OCI-LY3 (cell line): ENCODE results near the gene TSPAN9.

ENCODE experiments used
- EZH2phosphoT487 ChIP-seq: fragments of 200-600 bp; shearing (Covaris generic); IDR thresholded peaks from 2 replicates; pipeline ENCODE4 v1.6.1; 2018; ENCODE audit warnings: antibody characterized with exemption, mixed run types, low read depth
- TF ChIP-seq, protein P1 (sequence below): fragments of 200-600, 300-600 bp; sonication (generic); IDR thresholded peaks from 2 replicates; pipeline ENCODE4 v1.5.1; 2014; ENCODE audit warnings: antibody characterized with exemption, low read length, low read depth

- TF ChIP-seq EZH2phosphoT487 = no peak
- TF ChIP-seq, protein P1, sequence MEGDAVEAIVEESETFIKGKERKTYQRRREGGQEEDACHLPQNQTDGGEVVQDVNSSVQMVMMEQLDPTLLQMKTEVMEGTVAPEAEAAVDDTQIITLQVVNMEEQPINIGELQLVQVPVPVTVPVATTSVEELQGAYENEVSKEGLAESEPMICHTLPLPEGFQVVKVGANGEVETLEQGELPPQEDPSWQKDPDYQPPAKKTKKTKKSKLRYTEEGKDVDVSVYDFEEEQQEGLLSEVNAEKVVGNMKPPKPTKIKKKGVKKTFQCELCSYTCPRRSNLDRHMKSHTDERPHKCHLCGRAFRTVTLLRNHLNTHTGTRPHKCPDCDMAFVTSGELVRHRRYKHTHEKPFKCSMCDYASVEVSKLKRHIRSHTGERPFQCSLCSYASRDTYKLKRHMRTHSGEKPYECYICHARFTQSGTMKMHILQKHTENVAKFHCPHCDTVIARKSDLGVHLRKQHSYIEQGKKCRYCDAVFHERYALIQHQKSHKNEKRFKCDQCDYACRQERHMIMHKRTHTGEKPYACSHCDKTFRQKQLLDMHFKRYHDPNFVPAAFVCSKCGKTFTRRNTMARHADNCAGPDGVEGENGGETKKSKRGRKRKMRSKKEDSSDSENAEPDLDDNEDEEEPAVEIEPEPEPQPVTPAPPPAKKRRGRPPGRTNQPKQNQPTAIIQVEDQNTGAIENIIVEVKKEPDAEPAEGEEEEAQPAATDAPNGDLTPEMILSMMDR = no peak
These were observed 142.1 kb downstream of the TSPAN9 start for GRCh38 chr12:3219233-3219632.
